Nephron (organoid): Measurements from ENCODE around the gene CGRRF1.

Experiments used
- H3K27ac Mint-ChIP-seq, 3 experiments: 2 replicates each; pipeline ENCODE4 v1.8.0; 2020; ENCODE audit warnings: mixed read lengths in 3 of 3, mild to moderate bottlenecking in 2 of 3, moderate library complexity in 1 of 3
- H3K27me3 Mint-ChIP-seq: 2 replicates; pipeline ENCODE4 v1.8.0; 2021; ENCODE audit warnings: low read depth, mild to moderate bottlenecking, moderate library complexity, mixed read lengths
- H3K36me3 Mint-ChIP-seq: 2 replicates; pipeline ENCODE4 v1.8.0; 2020; ENCODE audit warnings: low read depth, mixed read lengths
- H3K4me1 Mint-ChIP-seq: 2 replicates; pipeline ENCODE4 v1.8.0; 2020; ENCODE audit warnings: mixed read lengths
- H3K4me3 Mint-ChIP-seq, 3 experiments: 2 replicates each; pipeline ENCODE4 v1.8.0; 2020; ENCODE audit warnings: mild to moderate bottlenecking in 3 of 3, mixed read lengths in 3 of 3, moderate library complexity in 2 of 3
- H3K9me3 Mint-ChIP-seq: 2 replicates; pipeline ENCODE4 v1.8.0; 2020; ENCODE audit warnings: mixed read lengths
- CTCF ChIP-seq, 3 experiments: fragments of 200-600 bp; sonication (generic); IDR thresholded peaks; one replicate each; pipeline ENCODE4 v1.5.0; 2021; ENCODE audit warnings: antibody characterized with exemption in 3 of 3; ENCODE audit not compliant: unreplicated experiment in 3 of 3

Gene CGRRF1

DNA sequence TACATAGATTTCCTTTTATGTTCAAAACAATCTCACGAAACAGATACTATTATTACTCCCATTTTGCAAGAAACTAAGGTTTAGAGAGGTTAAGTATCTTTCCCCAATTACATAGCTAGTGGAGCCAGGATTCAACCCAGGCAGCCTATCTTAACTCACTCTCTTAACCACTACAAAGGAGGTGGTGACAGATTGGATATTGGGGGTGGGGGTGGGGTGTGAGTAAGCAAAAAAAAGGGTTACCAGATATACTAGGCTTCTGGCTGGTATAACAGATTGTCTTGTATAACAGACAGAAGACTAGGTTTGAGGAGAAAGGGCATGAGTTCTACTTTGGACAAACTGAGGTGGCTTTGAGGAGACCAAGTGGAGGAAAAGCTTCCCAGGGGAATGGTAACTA is 23.0 kb upstream of the CGRRF1 start:
- H3K4me3 Mint-ChIP-seq = peak overlapping the region; percentile 82 to 91 (median 88)
- peaks cover 50% of the 10 kb centered on the region for H3K4me1 Mint-ChIP-seq
- H3K9me3 Mint-ChIP-seq = no peaks in the 10 kb centered on the region
- peak overlapping the region in 2 of 3 experiments; percentile 51 to 59 for H3K27ac Mint-ChIP-seq
- TF ChIP-seq CTCF (IDR thresholded peaks at IDR 0.05; ENCODE audit: unreplicated experiment in 3 of 3) = no peak
- no peaks in the 10 kb centered on the region for H3K27me3 Mint-ChIP-seq
- H3K36me3 Mint-ChIP-seq = peaks cover 30% of the 10 kb centered on the region

- Mint-ChIP-seq H3K4me3 (peak overlapping the region; percentile 82 to 91 (median 88)), H3K27ac (peak overlapping the region; percentile 89 to 96 (median 95)), H3K36me3 (peaks cover 25% of the 10 kb centered on the region), H3K4me1 (peaks cover 51% of the 10 kb centered on the region), H3K9me3 (no peaks in the 10 kb centered on the region), H3K27me3 (no peaks in the 10 kb centered on the region)
- no peak for TF ChIP-seq CTCF (IDR thresholded peaks at IDR 0.05; ENCODE audit: unreplicated experiment in 3 of 3)
Observed at GRCh38 chr14:54487771-54488170, 21.9 kb upstream of the CGRRF1 start.

GRCh38 chr14:54488318-54488645 is 21.4 kb upstream of the CGRRF1 start:
- no peaks in the 10 kb centered on the region for H3K9me3 Mint-ChIP-seq
- peaks cover 49% of the 10 kb centered on the region for H3K4me1 Mint-ChIP-seq
- H3K4me3 Mint-ChIP-seq = peak overlapping the region; percentile 82 to 91 (median 88)
- H3K27me3 Mint-ChIP-seq = no peaks in the 10 kb centered on the region
- peaks cover 21% of the 10 kb centered on the region for H3K36me3 Mint-ChIP-seq
- TF ChIP-seq CTCF (IDR thresholded peaks at IDR 0.05; ENCODE audit: unreplicated experiment in 3 of 3) = peak in 1 of 3 experiments; percentile 13
- H3K27ac Mint-ChIP-seq = peak overlapping the region; percentile 89 to 96 (median 95)

DNA sequence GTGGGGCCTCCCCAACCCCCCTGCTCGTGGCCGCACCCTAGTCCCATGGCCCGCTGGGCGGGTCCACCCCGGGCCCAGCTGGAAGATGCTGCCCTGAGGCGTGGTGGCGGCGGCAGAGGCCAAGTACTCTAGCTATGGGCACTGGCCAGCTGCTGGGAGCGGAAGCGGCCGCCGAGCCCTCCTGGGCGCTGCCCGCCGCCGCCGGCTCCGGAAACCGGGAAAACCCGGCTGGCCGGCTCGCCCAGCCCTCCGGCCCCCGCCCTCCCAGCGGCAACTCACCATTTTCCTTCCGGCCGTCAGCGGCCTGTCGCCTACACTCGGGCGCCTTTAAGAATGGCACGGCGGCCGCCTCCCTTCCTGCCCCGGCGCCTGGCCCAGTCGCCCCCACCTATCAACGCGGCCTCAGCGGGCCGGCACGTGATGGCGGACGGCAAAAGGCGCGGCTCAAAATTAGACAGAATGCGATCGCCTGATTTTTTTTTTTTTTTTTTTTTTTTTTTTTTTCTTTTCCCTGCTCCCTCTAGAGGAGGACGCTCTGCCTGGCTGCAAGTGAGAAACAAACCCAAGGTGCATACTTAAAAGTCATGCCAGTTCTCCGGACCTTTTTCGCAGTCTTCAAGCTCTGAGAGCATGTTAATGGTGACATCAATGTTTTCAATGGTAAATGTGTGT is 20.9 kb upstream of the CGRRF1 start, which contains the start of gene GMFB:
GMFB (minus strand) TSS at position 335 of the 672 bp plus-strand sequence; CDS start at position 282, 53 bp downstream.
- Mint-ChIP-seq H3K27ac (peak within 1 kb of the TSS; percentile 89 to 97 (median 95)), H3K9me3 (no peaks in the 10 kb centered on the region), H3K27me3 (no peaks in the 10 kb centered on the region), H3K4me1 (peaks cover 47% of the 10 kb centered on the region), H3K36me3 (peaks cover 19% of the 10 kb centered on the region), H3K4me3 (peak within 1 kb of the TSS; percentile 82 to 91 (median 91))
- peak; percentile 34 to 49 (median 47) for TF ChIP-seq CTCF (IDR thresholded peaks at IDR 0.05; ENCODE audit: unreplicated experiment in 3 of 3)

DNA sequence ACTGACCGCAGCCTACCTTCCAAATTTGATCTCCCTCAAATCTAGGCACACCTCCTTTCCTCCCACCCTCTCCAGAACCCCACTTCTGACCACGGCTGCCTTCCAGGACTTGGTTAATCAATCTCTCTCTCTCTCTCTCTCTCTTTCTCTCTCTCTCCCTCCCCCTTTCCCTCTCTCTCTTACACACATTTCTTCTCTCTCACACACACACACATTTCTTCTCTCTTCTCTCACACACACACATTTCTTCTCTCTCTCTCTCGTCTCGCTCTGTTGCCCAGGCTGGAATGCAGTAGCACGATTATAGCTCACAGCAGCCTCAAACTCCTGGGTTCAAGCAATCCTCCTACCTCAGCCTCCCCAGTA is 20.4 kb upstream of the CGRRF1 start:
- H3K9me3 Mint-ChIP-seq = no peaks in the 10 kb centered on the region
- TF ChIP-seq CTCF (IDR thresholded peaks at IDR 0.05; ENCODE audit: unreplicated experiment in 3 of 3) = peak in 1 of 3 experiments; percentile 0
- peaks cover 17% of the 10 kb centered on the region for H3K36me3 Mint-ChIP-seq
- peaks cover 41% of the 10 kb centered on the region for H3K4me1 Mint-ChIP-seq
- H3K4me3 Mint-ChIP-seq = peak overlapping the region; percentile 82 to 91 (median 91)
- peak overlapping the region; percentile 89 to 97 (median 95) for H3K27ac Mint-ChIP-seq
- no peaks in the 10 kb centered on the region for H3K27me3 Mint-ChIP-seq
